ENCODE results near the gene MAS1L.

DNA sequence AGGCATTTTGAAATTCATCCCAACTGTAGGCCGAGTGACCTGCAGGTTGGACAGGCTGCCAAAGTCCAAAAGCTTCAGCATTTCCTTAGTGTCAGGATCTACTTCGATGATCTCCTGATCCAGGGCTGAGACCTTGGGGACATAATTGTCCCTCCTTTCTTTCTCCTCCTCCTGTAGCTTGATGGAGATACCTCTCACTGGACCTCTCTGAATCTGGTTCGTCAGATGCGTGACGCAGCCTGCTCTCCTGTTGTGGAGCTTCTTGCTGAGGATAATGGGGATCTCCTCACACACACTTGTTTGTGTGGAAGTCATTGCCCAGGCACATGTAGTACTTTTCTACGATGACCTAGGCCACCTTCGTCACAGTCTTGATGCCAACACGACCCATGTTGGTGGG is 1.5 kb upstream of the MAS1L start:
- TF ChIP-seq SIN3A (IDR thresholded peaks at IDR 0.05; ENCODE audit: borderline replicate concordance, insufficient read depth, low read length) (no peak), POLR2AphosphoS5 (IDR thresholded peaks at IDR 0.05; ENCODE audit: low read depth, low read length) (no peak), TAF1 (IDR thresholded peaks at IDR 0.05; ENCODE audit: borderline replicate concordance, insufficient read depth, low read length) (no peak), REST (IDR thresholded peaks at IDR 0.05; ENCODE audit: insufficient read depth in 1 of 2, low read depth in 2 of 2, low read length in 2 of 2) (no peak), FOXP2 (optimal IDR thresholded peaks at IDR 0.05; ENCODE audit: borderline replicate concordance, extremely low read depth, extremely low read length, insufficient read depth) (no peak)

All from PFSK-1 (cell line).